ENCODE results near the gene SLC8A1. TPM values are rescaled to one million over a fixed set of nuclear protein-coding genes. Genes with fewer than 3 reads are reported as not detected.

The SLC8A1 gene
- total and polyA plus RNA-seq, 11 donors, result 61.9 to 1,521 (median 827) TPM

DNA sequence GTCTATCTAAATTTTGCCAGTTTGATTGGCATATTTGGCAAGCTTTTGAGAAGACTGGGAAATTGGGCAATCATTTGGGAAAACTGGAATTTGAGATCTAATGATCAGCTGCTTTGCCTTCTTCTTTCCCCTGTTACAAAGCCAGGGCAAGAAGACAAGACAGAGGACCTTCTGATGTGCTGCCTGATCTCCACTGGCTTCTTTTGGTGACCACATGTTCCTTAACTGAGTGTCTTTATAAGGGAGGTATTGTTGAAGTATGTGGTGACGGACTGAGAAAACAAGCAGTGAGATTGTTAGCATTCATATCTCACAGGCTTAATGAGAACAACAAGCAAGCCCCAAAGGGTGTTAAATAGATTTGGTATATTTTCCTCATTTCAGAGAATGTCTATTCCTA is 175.8 kb downstream of the SLC8A1 start:
- Histone ChIP-seq H3K36me3 (no peaks in the 10 kb centered on the region), H3K9me3 (no peaks in the 10 kb centered on the region), H3K27ac (peak overlapping the region in 4 of 12 donors; percentile 15 to 37 (median 27)), H3K27me3 (no peaks in the 10 kb centered on the region), H3K4me3 (no peak overlapping the region), H3K4me1 (peaks cover 6 to 82% (median 45%) of the 10 kb centered on the region in 12 donors)
- ATAC-seq (no peak), DNase-seq (no peak)
- intact Hi-C loops (cut with DNase I), result no loop called here
- WGBS, 4 donors, result 56 to 66% (median 61%) methylated on average over 1 of the region's 1 CpG
- no peak for TF ChIP-seq POLR2A (IDR thresholded peaks at IDR 0.05)
- TF ChIP-seq, protein P1, sequence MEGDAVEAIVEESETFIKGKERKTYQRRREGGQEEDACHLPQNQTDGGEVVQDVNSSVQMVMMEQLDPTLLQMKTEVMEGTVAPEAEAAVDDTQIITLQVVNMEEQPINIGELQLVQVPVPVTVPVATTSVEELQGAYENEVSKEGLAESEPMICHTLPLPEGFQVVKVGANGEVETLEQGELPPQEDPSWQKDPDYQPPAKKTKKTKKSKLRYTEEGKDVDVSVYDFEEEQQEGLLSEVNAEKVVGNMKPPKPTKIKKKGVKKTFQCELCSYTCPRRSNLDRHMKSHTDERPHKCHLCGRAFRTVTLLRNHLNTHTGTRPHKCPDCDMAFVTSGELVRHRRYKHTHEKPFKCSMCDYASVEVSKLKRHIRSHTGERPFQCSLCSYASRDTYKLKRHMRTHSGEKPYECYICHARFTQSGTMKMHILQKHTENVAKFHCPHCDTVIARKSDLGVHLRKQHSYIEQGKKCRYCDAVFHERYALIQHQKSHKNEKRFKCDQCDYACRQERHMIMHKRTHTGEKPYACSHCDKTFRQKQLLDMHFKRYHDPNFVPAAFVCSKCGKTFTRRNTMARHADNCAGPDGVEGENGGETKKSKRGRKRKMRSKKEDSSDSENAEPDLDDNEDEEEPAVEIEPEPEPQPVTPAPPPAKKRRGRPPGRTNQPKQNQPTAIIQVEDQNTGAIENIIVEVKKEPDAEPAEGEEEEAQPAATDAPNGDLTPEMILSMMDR (IDR thresholded peaks at IDR 0.05), result no peak

DNA sequence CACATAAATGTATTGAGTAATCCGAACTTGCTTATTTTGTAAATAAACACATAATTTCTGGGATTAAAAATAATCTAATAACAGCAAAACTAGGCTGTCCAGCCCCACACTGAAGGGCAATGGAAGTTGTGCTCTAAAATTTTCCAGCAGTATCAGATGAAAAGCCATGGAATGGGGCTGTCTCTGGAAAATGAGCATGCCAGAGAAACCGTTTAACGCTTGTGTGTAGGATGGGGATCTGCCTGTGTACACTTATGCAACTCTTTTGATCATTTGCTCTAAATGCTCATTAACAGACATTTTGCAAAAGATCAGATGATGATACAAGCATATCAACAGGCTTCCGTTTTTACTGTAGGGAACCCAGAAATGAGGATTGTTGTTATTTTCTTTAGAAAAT is 177.6 kb downstream of the SLC8A1 start:
- H3K4me3 ChIP-seq, result no peak overlapping the region
- H3K4me1 ChIP-seq, result peaks cover 2 to 79% (median 34%) of the 10 kb centered on the region in 12 donors
- no peaks in the 10 kb centered on the region for H3K36me3 ChIP-seq
- ATAC-seq (no peak), DNase-seq (no peak)
- H3K27me3 ChIP-seq, result no peaks in the 10 kb centered on the region
- WGBS, 4 donors, result 48 to 66% (median 64%) methylated on average over 4 of the region's 4 CpGs
- peak overlapping the region in 5 of 12 donors; percentile 0 to 52 (median 25) for H3K27ac ChIP-seq
- intact Hi-C loops (cut with DNase I), result no loop called here
- TF ChIP-seq, protein P1 (IDR thresholded peaks at IDR 0.05), result no peak
- no peak for TF ChIP-seq POLR2A (IDR thresholded peaks at IDR 0.05)
- no peaks in the 10 kb centered on the region for H3K9me3 ChIP-seq

DNA sequence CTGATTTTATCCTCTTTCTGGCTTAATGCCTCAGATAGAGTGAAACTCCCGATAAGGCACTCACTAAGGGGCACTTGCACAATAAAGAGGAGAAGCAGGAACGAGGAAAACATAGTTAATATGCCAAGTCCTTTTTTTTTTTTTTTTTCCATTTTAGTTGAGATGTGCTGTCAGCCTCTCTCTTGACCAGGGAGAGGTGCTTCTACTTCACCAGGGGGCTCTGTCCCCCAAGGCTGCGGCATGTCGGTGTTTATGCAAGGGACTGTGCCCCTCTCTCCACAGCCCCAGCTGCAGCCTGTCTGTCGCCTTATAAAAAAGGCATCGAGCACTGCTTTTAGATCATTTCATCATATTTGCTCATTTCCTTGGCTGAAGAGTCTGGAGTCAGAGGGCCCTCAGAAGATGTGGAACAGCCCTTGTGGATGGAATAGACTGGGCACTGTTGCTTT is 178.1 kb downstream of the SLC8A1 start:
- peaks cover 0 to 78% (median 30%) of the 10 kb centered on the region in 12 donors for H3K4me1 ChIP-seq
- no peak overlapping the region for H3K4me3 ChIP-seq
- DNase-seq (no peak), ATAC-seq (peak in 3 of 4 donors; percentile 19 to 50 (median 33))
- WGBS, 4 donors, result 44 to 53% (median 51%) methylated on average over 6 of the region's 6 CpGs
- H3K27me3 ChIP-seq, result no peaks in the 10 kb centered on the region
- TF ChIP-seq, protein P1 (IDR thresholded peaks at IDR 0.05), result no peak
- TF ChIP-seq POLR2A (IDR thresholded peaks at IDR 0.05), result no peak
- H3K27ac ChIP-seq, result peak overlapping the region in 6 of 12 donors; percentile 0 to 52 (median 28)
- intact Hi-C loops (cut with DNase I), result no loop called here
- H3K9me3 ChIP-seq, result no peaks in the 10 kb centered on the region
- no peaks in the 10 kb centered on the region for H3K36me3 ChIP-seq

DNA sequence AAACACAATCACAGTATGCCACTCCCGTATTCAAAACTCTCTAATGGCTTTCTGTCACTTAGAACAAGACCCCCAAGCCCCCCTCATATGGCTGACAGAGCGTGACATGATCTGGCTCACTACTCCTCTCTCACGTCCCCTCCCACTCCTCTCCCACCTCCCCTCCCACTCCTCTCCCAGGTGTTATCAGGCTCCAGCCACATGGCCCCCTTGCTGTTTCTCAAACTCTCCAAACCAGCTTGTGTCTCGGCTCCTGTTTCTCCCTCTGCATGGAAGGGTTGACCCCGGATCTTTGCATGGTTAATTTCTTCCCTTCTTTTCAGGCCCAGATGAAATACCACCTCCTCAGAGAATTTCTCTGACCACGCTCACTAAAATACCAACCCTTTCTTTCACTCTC is 180.8 kb downstream of the SLC8A1 start:
- DNase-seq (no peak), ATAC-seq (no peak)
- H3K27me3 ChIP-seq, result no peaks in the 10 kb centered on the region
- H3K27ac ChIP-seq, result no peak overlapping the region
- H3K36me3 ChIP-seq, result no peaks in the 10 kb centered on the region
- H3K4me1 ChIP-seq, result peaks cover 0 to 94% (median 32%) of the 10 kb centered on the region in 12 donors
- 57 to 68% (median 63%) methylated on average over 6 of the region's 6 CpGs for WGBS, 4 donors
- TF ChIP-seq, protein P1 (IDR thresholded peaks at IDR 0.05), result no peak
- TF ChIP-seq POLR2A (IDR thresholded peaks at IDR 0.05), result no peak
- H3K9me3 ChIP-seq, result no peaks in the 10 kb centered on the region
- H3K4me3 ChIP-seq, result no peak overlapping the region
- intact Hi-C loops (cut with DNase I), result no loop called here
